ENCODE data around the gene PDZRN3.
"Not testable (repeated sequence)": the region's sequence is repeated elsewhere in the genome, so short reads cannot be mapped to it uniquely, and the experiment has no call there.

Gene PDZRN3

DNA sequence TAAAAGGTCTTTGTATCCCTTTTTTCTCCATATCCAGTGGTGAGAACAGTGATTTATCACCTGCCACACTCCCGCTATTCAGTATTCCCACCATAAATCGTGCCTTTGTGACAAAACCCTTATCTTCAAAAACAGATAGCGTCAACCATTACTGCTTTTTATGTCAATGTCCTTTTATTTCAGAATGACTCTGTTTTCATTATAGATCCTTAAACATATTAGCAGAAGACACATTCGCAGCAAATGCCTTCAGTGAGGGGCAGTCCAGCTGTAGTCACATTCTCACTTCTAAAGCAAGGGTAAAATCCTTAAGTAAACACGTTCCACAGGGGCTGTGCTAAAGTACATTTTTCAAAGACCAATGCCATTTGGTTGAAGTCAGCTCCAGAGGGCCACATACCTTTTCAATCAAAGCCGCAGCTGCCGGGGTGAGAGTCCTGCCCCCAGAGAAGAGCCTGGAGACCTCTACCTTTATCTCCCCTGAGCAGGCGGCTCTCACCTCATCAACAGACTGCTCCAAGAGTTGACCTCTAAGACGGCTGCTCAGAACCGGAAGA is 53.4 kb downstream of the PDZRN3 start:
- H3K27me3 ChIP-seq (ENCODE audit: control insufficient read depth in 1 of 2, insufficient read depth in 2 of 2, low read length in 2 of 2), result no peaks in the 10 kb centered on the region
- no peak overlapping the region for H3K27ac ChIP-seq (ENCODE audit: low read depth, low read length)
- H3K36me3 ChIP-seq (ENCODE audit: insufficient read depth, low read length), result no peaks in the 10 kb centered on the region
- no peaks in the 10 kb centered on the region for H3K9me3 ChIP-seq (ENCODE audit: low read length)
- no peak overlapping the region for H3K9ac ChIP-seq (ENCODE audit: low read length)
- peaks cover 65% of the 10 kb centered on the region for H3K4me1 ChIP-seq (ENCODE audit: insufficient read depth, low read length)
- H3K4me3 ChIP-seq (ENCODE audit: low read depth in 1 of 2, low read length in 2 of 2), result no peak overlapping the region

DNA sequence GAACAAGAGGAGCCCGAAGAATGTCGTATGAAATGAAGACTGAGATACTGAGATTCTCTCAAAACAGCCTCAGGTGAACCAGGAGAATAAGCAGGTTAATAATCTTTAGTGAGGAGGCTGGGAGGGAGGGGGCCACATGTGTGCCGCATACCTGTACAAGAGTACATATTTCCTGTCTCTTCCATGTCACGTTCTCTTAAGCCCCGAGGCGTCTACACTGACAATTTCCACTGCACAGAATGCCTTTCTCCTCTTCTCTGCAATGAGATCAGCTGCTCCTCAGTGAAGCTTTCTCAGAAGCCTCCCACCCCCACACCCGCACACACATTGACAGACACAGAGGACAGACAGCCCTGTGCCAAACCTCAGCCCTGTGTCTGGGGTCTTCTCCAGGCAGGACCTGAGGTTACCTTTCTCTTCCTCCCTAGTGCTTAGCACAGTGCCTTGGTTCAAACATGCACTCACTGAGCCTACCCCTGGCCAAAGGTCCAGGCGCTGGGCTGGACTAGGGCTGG is 55.4 kb downstream of the PDZRN3 start:
- Histone ChIP-seq H3K9ac (ENCODE audit: low read length) (no peak overlapping the region), H3K36me3 (ENCODE audit: insufficient read depth, low read length) (no peaks in the 10 kb centered on the region), H3K4me3 (ENCODE audit: low read depth in 1 of 2, low read length in 2 of 2) (no peak overlapping the region), H3K27ac (ENCODE audit: low read depth, low read length) (peak overlapping the region; percentile 55), H3K27me3 (ENCODE audit: control insufficient read depth in 1 of 2, insufficient read depth in 2 of 2, low read length in 2 of 2) (no peaks in the 10 kb centered on the region), H3K4me1 (ENCODE audit: insufficient read depth, low read length) (peaks cover 58% of the 10 kb centered on the region), H3K9me3 (ENCODE audit: low read length) (no peaks in the 10 kb centered on the region)

DNA sequence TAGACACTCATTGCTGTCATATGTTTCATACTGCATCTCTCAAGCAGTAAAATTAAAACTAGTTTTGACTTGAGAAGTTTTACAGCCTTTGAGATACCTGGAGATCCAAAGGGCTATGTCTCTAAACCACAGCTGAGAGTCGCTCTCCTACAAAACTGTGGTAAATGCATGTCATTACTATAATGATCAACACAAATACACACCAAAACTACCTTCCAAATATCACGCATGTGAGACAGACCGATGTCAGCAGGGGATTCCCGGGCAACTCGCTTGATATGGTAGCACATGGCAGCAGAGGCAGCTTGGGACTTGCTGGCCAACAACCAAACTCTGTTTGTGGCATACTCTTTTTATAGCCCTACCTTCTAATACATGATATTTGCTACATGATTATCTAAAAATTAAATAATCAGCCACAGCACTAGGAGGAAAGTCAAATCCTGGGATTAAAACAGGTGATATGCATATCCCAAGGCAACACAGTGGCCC is 56.3 kb downstream of the PDZRN3 start:
- Histone ChIP-seq H3K4me3 (ENCODE audit: low read depth in 1 of 2, low read length in 2 of 2) (no peak overlapping the region), H3K27ac (ENCODE audit: low read depth, low read length) (no peak overlapping the region), H3K9me3 (ENCODE audit: low read length) (no peaks in the 10 kb centered on the region), H3K36me3 (ENCODE audit: insufficient read depth, low read length) (no peaks in the 10 kb centered on the region), H3K27me3 (ENCODE audit: control insufficient read depth in 1 of 2, insufficient read depth in 2 of 2, low read length in 2 of 2) (no peaks in the 10 kb centered on the region), H3K9ac (ENCODE audit: low read length) (no peak overlapping the region), H3K4me1 (ENCODE audit: insufficient read depth, low read length) (peaks cover 66% of the 10 kb centered on the region)

DNA sequence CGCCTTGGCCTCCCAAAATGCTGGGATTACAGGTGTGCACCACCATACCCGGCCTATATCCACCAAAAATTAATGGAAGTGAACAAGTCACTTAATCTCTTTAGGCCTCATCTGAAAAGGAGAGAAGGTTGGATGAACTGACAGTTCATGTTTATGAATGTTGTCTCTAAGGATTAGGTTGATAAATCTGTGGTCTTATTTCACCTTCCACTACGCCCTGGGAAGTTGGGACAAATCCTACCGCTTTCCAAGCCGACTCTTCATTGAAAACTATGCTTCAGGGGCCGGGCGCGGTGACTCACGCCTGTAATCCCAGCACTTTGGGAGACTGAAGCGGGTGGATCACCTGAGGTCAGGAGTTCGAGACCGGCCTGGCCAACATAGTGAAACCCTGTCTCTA is 59.4 kb downstream of the PDZRN3 start:
- H3K4me3 ChIP-seq (ENCODE audit: low read depth in 1 of 2, low read length in 2 of 2), result not testable (repeated sequence)

DNA sequence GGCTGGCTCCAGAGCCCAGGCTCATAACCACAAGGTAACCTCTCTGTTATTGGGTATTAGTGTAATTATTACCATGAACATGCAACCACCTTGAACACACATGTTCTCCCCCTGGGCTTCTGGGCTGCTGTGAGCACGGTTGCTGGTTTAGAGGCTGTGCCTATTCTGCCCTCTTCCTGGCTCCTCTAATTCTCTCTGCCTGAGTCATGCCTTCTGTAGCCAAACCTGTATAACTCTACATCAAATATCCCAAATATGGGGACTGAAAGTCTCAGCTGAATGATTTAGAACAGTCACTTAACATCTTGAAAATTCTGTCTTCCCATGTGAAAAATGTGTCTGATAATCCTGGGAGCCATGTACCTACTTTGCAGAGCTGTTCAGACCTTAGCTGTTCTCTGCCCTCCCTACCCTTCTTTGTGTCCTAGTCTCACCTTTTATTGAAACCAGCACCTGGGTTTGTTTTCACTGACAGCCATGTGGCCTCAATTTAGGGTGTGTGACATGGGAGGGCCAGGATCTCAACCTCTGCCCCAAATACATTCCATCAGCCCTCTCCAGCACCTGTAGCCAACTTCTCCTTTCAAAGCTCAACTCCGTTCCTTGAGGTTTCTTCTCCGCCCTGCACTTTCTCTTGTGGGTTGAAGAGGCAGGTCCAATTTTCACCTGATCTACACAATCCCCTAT is 60.7 kb downstream of the PDZRN3 start:
- Histone ChIP-seq H3K27ac (ENCODE audit: low read depth, low read length) (no peak overlapping the region), H3K4me1 (ENCODE audit: insufficient read depth, low read length) (peaks cover 66% of the 10 kb centered on the region), H3K4me3 (ENCODE audit: low read depth in 1 of 2, low read length in 2 of 2) (no peak overlapping the region)

More for the DNA sequence above, 59.4 kb downstream of the PDZRN3 start:
- not testable (repeated sequence) for H3K27ac ChIP-seq (ENCODE audit: low read depth, low read length); H3K36me3 ChIP-seq (ENCODE audit: insufficient read depth, low read length); H3K27me3 ChIP-seq (ENCODE audit: control insufficient read depth in 1 of 2, insufficient read depth in 2 of 2, low read length in 2 of 2); H3K9ac ChIP-seq (ENCODE audit: low read length); H3K9me3 ChIP-seq (ENCODE audit: low read length)
- H3K4me1 ChIP-seq (ENCODE audit: insufficient read depth, low read length), result peaks cover 58% of the 10 kb centered on the region

DNA sequence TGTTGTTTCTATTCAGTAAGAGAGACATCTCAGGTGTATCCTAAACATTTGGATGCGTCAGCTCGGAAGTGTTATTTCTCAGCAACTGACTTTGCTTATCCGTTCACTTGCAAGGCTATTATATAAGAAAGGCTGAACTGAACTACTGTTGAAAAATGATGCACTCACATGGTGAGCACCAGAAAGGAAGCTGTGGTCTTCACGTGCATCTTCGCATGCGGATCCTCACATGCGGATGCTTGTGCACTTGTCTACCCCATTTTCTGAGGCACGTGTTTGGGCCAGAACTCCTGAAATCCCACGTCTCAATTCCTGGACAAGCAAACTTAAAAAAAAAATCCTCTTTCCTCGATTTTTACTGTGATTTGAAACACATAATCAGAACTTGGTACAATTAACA is 63.2 kb downstream of the PDZRN3 start:
- H3K9me3 ChIP-seq (ENCODE audit: low read length), result no peaks in the 10 kb centered on the region
- H3K27ac ChIP-seq (ENCODE audit: low read depth, low read length), result peak overlapping the region; percentile 67
- no peak overlapping the region for H3K9ac ChIP-seq (ENCODE audit: low read length)
- H3K27me3 ChIP-seq (ENCODE audit: control insufficient read depth in 1 of 2, insufficient read depth in 2 of 2, low read length in 2 of 2), result no peaks in the 10 kb centered on the region
- no peak overlapping the region for H3K4me3 ChIP-seq (ENCODE audit: low read depth in 1 of 2, low read length in 2 of 2)
- no peaks in the 10 kb centered on the region for H3K36me3 ChIP-seq (ENCODE audit: insufficient read depth, low read length)
- H3K4me1 ChIP-seq (ENCODE audit: insufficient read depth, low read length), result peaks cover 73% of the 10 kb centered on the region

More for the DNA sequence above, 60.7 kb downstream of the PDZRN3 start:
- H3K9ac ChIP-seq (ENCODE audit: low read length), result no peak overlapping the region
- no peaks in the 10 kb centered on the region for H3K9me3 ChIP-seq (ENCODE audit: low read length)
- no peaks in the 10 kb centered on the region for H3K36me3 ChIP-seq (ENCODE audit: insufficient read depth, low read length)
- H3K27me3 ChIP-seq (ENCODE audit: control insufficient read depth in 1 of 2, insufficient read depth in 2 of 2, low read length in 2 of 2), result no peaks in the 10 kb centered on the region

DNA sequence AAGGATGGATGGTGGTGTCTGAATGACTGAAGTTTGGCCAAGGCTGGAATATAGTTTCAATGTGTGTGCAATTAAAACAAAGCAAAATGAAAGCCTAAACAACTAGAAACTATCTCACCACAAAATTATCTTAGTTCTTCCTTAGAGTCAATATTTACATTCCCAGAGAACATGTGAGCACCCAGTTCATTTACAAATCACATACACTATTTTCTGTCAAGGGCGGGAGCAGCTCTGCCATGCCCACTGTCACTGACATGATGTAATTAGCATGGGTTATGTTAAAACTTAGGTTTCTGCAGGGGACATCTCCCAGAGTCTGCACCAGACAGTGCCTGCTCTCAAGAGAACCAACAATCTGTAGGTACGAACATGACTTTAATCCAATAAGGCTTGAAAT is 65.0 kb downstream of the PDZRN3 start:
- H3K4me3 ChIP-seq (ENCODE audit: low read depth in 1 of 2, low read length in 2 of 2), result no peak overlapping the region
- H3K27ac ChIP-seq (ENCODE audit: low read depth, low read length), result peak overlapping the region; percentile 28

DNA sequence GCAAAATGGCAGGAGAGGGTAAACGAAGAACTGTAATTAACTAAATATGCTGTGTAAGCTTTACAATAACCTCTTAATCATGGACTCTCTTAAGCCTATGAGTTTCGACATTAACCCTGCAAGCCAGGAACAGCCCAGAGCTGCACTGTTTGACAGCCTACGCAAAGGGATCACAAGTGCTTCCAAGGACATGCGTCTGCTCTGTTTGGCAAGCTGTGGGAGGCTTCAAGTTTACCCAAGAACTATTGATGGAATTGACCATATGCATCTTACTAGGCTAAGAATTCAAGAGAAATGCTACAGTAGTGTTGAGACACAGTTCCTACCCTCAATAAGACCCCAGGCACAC is 66.0 kb downstream of the PDZRN3 start:
- peaks cover 80% of the 10 kb centered on the region for H3K4me1 ChIP-seq (ENCODE audit: insufficient read depth, low read length)
- H3K4me3 ChIP-seq (ENCODE audit: low read depth in 1 of 2, low read length in 2 of 2), result no peak overlapping the region
- H3K9me3 ChIP-seq (ENCODE audit: low read length), result no peaks in the 10 kb centered on the region
- H3K9ac ChIP-seq (ENCODE audit: low read length), result no peak overlapping the region
- H3K36me3 ChIP-seq (ENCODE audit: insufficient read depth, low read length), result peaks cover 3% of the 10 kb centered on the region
- peak overlapping the region; percentile 78 for H3K27ac ChIP-seq (ENCODE audit: low read depth, low read length)
- H3K27me3 ChIP-seq (ENCODE audit: control insufficient read depth in 1 of 2, insufficient read depth in 2 of 2, low read length in 2 of 2), result no peaks in the 10 kb centered on the region

More for the DNA sequence above, 65.0 kb downstream of the PDZRN3 start:
- Histone ChIP-seq H3K9me3 (ENCODE audit: low read length) (no peaks in the 10 kb centered on the region), H3K4me1 (ENCODE audit: insufficient read depth, low read length) (peaks cover 86% of the 10 kb centered on the region), H3K9ac (ENCODE audit: low read length) (no peak overlapping the region), H3K36me3 (ENCODE audit: insufficient read depth, low read length) (no peaks in the 10 kb centered on the region), H3K27me3 (ENCODE audit: control insufficient read depth in 1 of 2, insufficient read depth in 2 of 2, low read length in 2 of 2) (no peaks in the 10 kb centered on the region)

DNA sequence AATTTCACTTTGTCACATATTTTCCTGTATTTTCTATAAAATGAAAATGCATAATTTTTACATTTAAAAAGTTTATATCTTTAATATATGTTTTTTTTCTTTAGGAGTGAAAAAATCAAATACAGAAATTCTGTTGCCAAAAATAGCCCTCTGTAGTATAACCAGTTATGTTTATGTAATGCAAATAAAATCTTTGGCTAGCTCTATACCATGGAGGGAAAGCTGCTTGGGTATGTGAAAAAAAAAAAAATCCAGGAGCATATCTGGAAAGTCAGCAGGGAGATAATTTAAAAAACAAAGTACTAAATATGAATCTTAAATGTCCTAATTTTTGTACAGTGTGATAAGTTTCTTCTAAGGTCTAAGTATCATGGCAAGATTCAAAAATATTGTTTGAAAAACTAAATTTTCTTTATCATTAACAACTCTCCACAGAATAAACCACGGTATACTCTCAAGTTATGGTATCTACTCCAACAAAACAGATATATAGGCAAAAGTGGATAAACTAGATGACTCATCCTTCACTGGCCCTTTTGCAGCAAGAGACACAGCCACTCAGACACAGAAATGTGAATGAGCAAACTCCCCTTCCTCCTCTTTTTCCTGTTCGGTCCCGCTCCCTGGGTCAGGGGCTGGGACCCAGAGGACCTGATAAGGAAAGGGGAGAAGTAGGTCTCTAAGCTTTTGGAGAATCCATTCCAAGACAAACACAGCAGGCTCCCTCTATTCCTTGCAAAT is 66.6 kb downstream of the PDZRN3 start:
- Histone ChIP-seq H3K9me3 (ENCODE audit: low read length) (no peaks in the 10 kb centered on the region), H3K36me3 (ENCODE audit: insufficient read depth, low read length) (peaks cover 5% of the 10 kb centered on the region), H3K27ac (ENCODE audit: low read depth, low read length) (peak overlapping the region; percentile 78), H3K27me3 (ENCODE audit: control insufficient read depth in 1 of 2, insufficient read depth in 2 of 2, low read length in 2 of 2) (no peaks in the 10 kb centered on the region), H3K4me1 (ENCODE audit: insufficient read depth, low read length) (peaks cover 77% of the 10 kb centered on the region), H3K4me3 (ENCODE audit: low read depth in 1 of 2, low read length in 2 of 2) (no peak overlapping the region), H3K9ac (ENCODE audit: low read length) (no peak overlapping the region)

DNA sequence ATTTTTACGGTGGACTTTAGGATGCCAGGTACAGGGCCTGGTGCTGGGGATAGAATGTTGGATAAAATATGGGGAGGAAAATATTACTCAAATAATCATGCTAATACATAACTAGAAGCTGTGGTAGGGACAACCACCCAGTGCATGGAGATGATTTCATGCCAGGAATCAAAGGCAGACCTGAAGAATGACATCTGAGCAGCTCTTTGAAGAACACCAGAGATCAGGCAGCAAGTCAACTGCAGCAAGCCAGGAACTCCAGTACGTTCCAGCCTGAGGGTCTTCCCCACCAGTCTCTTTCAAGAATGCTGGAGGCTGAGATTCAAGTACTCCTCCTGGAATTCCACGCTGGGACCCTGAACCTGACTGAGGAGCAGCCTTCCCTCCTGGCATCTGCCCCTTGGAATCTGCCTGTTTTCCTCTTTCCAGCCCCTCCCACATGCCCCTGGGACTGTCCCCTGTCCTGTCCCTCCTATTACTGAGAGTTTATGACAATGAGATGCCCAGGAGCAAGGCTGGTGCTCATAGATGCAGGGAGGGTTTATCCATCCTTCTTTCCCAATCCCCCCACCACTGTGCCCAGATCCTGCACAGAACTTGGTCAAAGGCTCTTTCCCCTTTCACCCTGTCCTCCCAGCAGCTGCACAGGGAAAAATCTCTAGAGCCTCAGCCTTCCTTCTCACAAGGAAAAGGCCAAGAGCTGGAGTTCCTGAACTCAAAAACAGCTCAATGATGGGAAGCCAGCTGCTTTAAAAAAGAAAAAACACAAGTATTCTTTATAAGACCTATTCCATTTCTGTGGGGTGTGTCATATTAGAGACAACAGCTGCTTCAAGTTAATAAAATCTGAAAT is 68.0 kb downstream of the PDZRN3 start:
- peaks cover 5% of the 10 kb centered on the region for H3K36me3 ChIP-seq (ENCODE audit: insufficient read depth, low read length)
- peak overlapping the region in 1 of 2 donors; percentile 20 for H3K4me3 ChIP-seq (ENCODE audit: low read depth in 1 of 2, low read length in 2 of 2)
- no peaks in the 10 kb centered on the region for H3K27me3 ChIP-seq (ENCODE audit: control insufficient read depth in 1 of 2, insufficient read depth in 2 of 2, low read length in 2 of 2)
- no peaks in the 10 kb centered on the region for H3K9me3 ChIP-seq (ENCODE audit: low read length)
- H3K4me1 ChIP-seq (ENCODE audit: insufficient read depth, low read length), result peaks cover 81% of the 10 kb centered on the region
- no peak overlapping the region for H3K9ac ChIP-seq (ENCODE audit: low read length)
- H3K27ac ChIP-seq (ENCODE audit: low read depth, low read length), result peak overlapping the region; percentile 90

DNA sequence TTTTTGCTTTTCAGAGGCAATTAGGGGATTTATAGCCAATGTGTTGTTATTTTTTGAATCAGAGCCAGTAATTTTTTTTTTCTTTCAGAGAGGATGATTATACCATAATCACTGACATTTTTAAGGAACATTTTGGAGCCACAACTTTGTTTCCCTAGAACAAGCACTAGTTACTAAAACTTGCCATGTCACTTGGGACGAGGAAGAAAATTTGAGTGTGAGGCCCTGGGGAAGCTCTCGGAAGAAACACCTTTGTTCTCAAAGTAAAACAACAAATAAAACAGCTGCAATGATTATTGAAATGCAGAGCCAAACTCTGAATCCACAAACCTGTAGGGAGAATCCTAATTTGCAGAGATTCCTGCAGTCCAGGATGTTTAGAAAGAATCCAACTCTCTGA is 69.7 kb downstream of the PDZRN3 start:
- Histone ChIP-seq H3K9ac (ENCODE audit: low read length) (no peak overlapping the region), H3K27ac (ENCODE audit: low read depth, low read length) (peak overlapping the region; percentile 68), H3K36me3 (ENCODE audit: insufficient read depth, low read length) (peaks cover 5% of the 10 kb centered on the region), H3K27me3 (ENCODE audit: control insufficient read depth in 1 of 2, insufficient read depth in 2 of 2, low read length in 2 of 2) (no peaks in the 10 kb centered on the region), H3K9me3 (ENCODE audit: low read length) (no peaks in the 10 kb centered on the region), H3K4me3 (ENCODE audit: low read depth in 1 of 2, low read length in 2 of 2) (no peak overlapping the region), H3K4me1 (ENCODE audit: insufficient read depth, low read length) (peaks cover 77% of the 10 kb centered on the region)
